Esophagus muscularis mucosa (tissue), 4 donors: ENCODE measurements around the gene UBE2I. TPM values are rescaled to one million over a fixed set of nuclear protein-coding genes. Genes with fewer than 3 reads are reported as not detected.

ENCODE experiments used
- DNase-seq: peaks from one replicate; pipeline ENCODE4 v3.0.0-alpha.2; 2017; ENCODE audit errors: extremely low spot score
- H3K27ac ChIP-seq, 4 donors: fragments of 200-600 bp; sonication (generic); replicated peaks in 1 of 4; 1 replicate in 3 of 4; 2 replicates in 1 of 4; pipeline ENCODE4 v1.5.1; 2016 to 2019; ENCODE audit warnings: mild to moderate bottlenecking in 1 of 4
- H3K27me3 ChIP-seq, 4 donors: fragments of 200-600 bp; sonication (generic); one replicate each; pipeline versions ENCODE4 v1.5.1 to v1.6.0; 2016 to 2019
- H3K36me3 ChIP-seq, 4 donors: fragments of 200-600 bp; sonication (generic); one replicate each; pipeline ENCODE4 v1.5.1; 2016 to 2019
- H3K4me1 ChIP-seq, 4 donors: fragments of 200-600 bp; sonication (generic); one replicate each; pipeline ENCODE4 v1.5.1; 2016 to 2019
- H3K4me3 ChIP-seq, 4 donors: fragments of 200-600 bp; sonication (generic); 1 replicate in 2 of 4; 2 replicates in 2 of 4; pipeline ENCODE4 v1.5.1; 2016 to 2019; ENCODE audit warnings: mild to moderate bottlenecking in 4 of 4, moderate library complexity in 1 of 4
- H3K9me3 ChIP-seq, 4 donors: fragments of 200-600 bp; sonication (generic); 1 replicate in 3 of 4; 2 replicates in 1 of 4; pipeline ENCODE4 v1.5.1; 2016 to 2019
- CTCF ChIP-seq, 3 experiments: fragments of 200-600 bp in 2 of 3; fragments of 450-650 bp in 1 of 3; sonication (generic) in 2 of 3; IDR thresholded peaks; one replicate each; pipeline ENCODE4 v1.5.1; 2017 to 2019; ENCODE audit warnings: antibody characterized with exemption in 3 of 3, mild to moderate bottlenecking in 2 of 3, moderate library complexity in 1 of 3
- EP300 ChIP-seq: sonication (generic); formaldehyde crosslinking; IDR thresholded peaks from one replicate; pipeline ENCODE4 v1.6.1; 2017; ENCODE audit warnings: antibody characterized with exemption
- POLR2A ChIP-seq: fragments of 450-650 bp; IDR thresholded peaks from one replicate; pipeline ENCODE4 v1.6.1; 2017; ENCODE audit warnings: antibody characterized with exemption, moderate library complexity, mild to moderate bottlenecking, low read depth
- POLR2AphosphoS5 ChIP-seq, 2 donors: sonication (generic); formaldehyde crosslinking; IDR thresholded peaks; one replicate each; pipeline ENCODE4 v1.6.1; 2017; ENCODE audit warnings: antibody characterized with exemption in 2 of 2
- WGBS: methylation state at CpG from one replicate; pipeline ENCODE4 v1.1.5; 2018; 5-methylcytosine and 5-hydroxymethylcytosine counted together
- intact Hi-C: fragments of 100-400 bp; cut with DNase I; formaldehyde crosslinking; loops from one replicate; pipeline ENCODE4 v1.15.1; 2023
- total RNA-seq, 4 donors: library from RNA; depleted of rRNA; stranded (reverse); fragments of >200 nt; gene quantifications; one replicate each; pipeline versions ENCODE4 v1.1.0 to v1.2.1, GENCODE V29; 2016

The UBE2I gene
- total RNA-seq, 4 donors from 2014 or later = 42.8 to 70.5 (median 63.9) TPM

- no peaks in the 10 kb centered on the region for H3K27me3 ChIP-seq
- WGBS = 87% methylated on average over 4 of the region's 21 CpGs
These were observed 63.0 kb downstream of the UBE2I start for GRCh38 chr16:1372292-1372950.

GRCh38 chr16:1374418-1375297, 65.2 kb downstream of the UBE2I start:
- no peak for DNase-seq
- peaks cover 19 to 58% (median 37%) of the 10 kb centered on the region in 4 donors for H3K36me3 ChIP-seq
- H3K27me3 ChIP-seq = no peaks in the 10 kb centered on the region
- intact Hi-C loops = no loop called here
- WGBS = 87% methylated on average over 23 of the region's 46 CpGs
- no peak overlapping the region for H3K27ac ChIP-seq
- peaks cover 16 to 27% (median 21%) of the 10 kb centered on the region in 4 donors for H3K4me1 ChIP-seq
- H3K4me3 ChIP-seq = no peak overlapping the region
- TF ChIP-seq POLR2AphosphoS5 (IDR thresholded peaks at IDR 0.05) = no peak
- TF ChIP-seq CTCF (IDR thresholded peaks at IDR 0.05) = no peak
- TF ChIP-seq POLR2A = no peak
- no peak for TF ChIP-seq EP300
- H3K9me3 ChIP-seq = no peaks in the 10 kb centered on the region

More at GRCh38 chr16:1372292-1372950, 63.0 kb downstream of the UBE2I start:
- H3K36me3 ChIP-seq = peaks cover 21 to 77% (median 52%) of the 10 kb centered on the region in 4 donors
- no peak overlapping the region for H3K27ac ChIP-seq
- DNase-seq = no peak
- TF ChIP-seq POLR2A = no peak
- TF ChIP-seq POLR2AphosphoS5 (IDR thresholded peaks at IDR 0.05) = no peak
- no peak for TF ChIP-seq EP300
- TF ChIP-seq CTCF (IDR thresholded peaks at IDR 0.05) = no peak
- no peak overlapping the region for H3K4me3 ChIP-seq
- no peaks in the 10 kb centered on the region for H3K9me3 ChIP-seq
- intact Hi-C loops = no loop called here
- H3K4me1 ChIP-seq = peaks cover 0 to 4% (median under 1%) of the 10 kb centered on the region in 4 donors

- intact Hi-C loops = no loop called here
- Histone ChIP-seq H3K4me3 (no peak overlapping the region), H3K27ac (no peak overlapping the region), H3K27me3 (no peaks in the 10 kb centered on the region), H3K36me3 (peaks cover 13 to 52% (median 31%) of the 10 kb centered on the region in 4 donors), H3K4me1 (peaks cover 16 to 33% (median 27%) of the 10 kb centered on the region in 4 donors), H3K9me3 (no peaks in the 10 kb centered on the region)
- TF ChIP-seq POLR2A = no peak
- TF ChIP-seq CTCF (IDR thresholded peaks at IDR 0.05) = no peak
- no peak for TF ChIP-seq EP300
- TF ChIP-seq POLR2AphosphoS5 (IDR thresholded peaks at IDR 0.05) = no peak
- DNase-seq = no peak
- WGBS = 96% methylated on average over 16 of the region's 24 CpGs
These were observed 65.8 kb downstream of the UBE2I start for GRCh38 chr16:1375298-1375640.

- Histone ChIP-seq H3K4me1 (peaks cover 16 to 34% (median 27%) of the 10 kb centered on the region in 4 donors), H3K27ac (no peak overlapping the region), H3K4me3 (no peak overlapping the region), H3K9me3 (no peaks in the 10 kb centered on the region), H3K27me3 (no peaks in the 10 kb centered on the region), H3K36me3 (peaks cover 12 to 48% (median 32%) of the 10 kb centered on the region in 4 donors)
- TF ChIP-seq POLR2AphosphoS5 (IDR thresholded peaks at IDR 0.05) = no peak
- no peak for TF ChIP-seq EP300
- DNase-seq = no peak
- WGBS = 94% methylated on average over 13 of the region's 19 CpGs
- intact Hi-C loops = no loop called here
These were observed 66.4 kb downstream of the UBE2I start for GRCh38 chr16:1375741-1376410.

Other genes starting within 250 kb of the UBE2I start
- gene SSTR5, start 236.9 kb upstream of the UBE2I start, total RNA-seq = not detected
- not detected for gene C1QTNF8, start 213.4 kb upstream of the UBE2I start, total RNA-seq
- gene CACNA1H, start 156.5 kb upstream of the UBE2I start, total RNA-seq = 100 to 1,000 TPM; 225 to 361 (median 259) TPM
- gene TPSG1, start 84.4 kb upstream of the UBE2I start, total RNA-seq = 1 to 10 TPM in 2 of 4 donors, under 1 TPM in 2; 0.39 to 2.9 (median 1.00) TPM
- gene TPSB2, start 79.5 kb upstream of the UBE2I start, total RNA-seq = 100 to 1,000 TPM in 2 of 4 donors, 10 to 100 TPM in 1, 1 to 10 TPM in 1; 7.5 to 304 (median 199) TPM
- gene TPSAB1, start 68.9 kb upstream of the UBE2I start, total RNA-seq = 100 to 1,000 TPM in 3 of 4 donors, 10 to 100 TPM in 1; 15.6 to 237 (median 126) TPM
- 1 to 10 TPM; 1.7 to 5.3 (median 2.2) TPM for gene TPSD1, start 53.6 kb upstream of the UBE2I start, total RNA-seq
- 1 to 10 TPM; 1.3 to 4.2 (median 2.3) TPM for gene BAIAP3, start 24.0 kb downstream of the UBE2I start, total RNA-seq
- 100 to 1,000 TPM in 3 of 4 donors, 10 to 100 TPM in 1; 78.2 to 112 (median 106) TPM for gene TSR3, start 42.2 kb downstream of the UBE2I start, total RNA-seq
- gene GNPTG, start 42.3 kb downstream of the UBE2I start, total RNA-seq = 10 to 100 TPM; 54.4 to 70.5 (median 61.1) TPM
- 10 to 100 TPM in 3 of 4 donors, 1 to 10 TPM in 1; 9.3 to 23.7 (median 16.5) TPM for gene UNKL, start 105.1 kb downstream of the UBE2I start, total RNA-seq
- gene UQCC4, start 111.1 kb downstream of the UBE2I start, total RNA-seq = 10 to 100 TPM; 12.6 to 17.1 (median 14.7) TPM
- gene PERCC1, start 121.4 kb downstream of the UBE2I start, total RNA-seq = not detected
- gene CCDC154, start 134.9 kb downstream of the UBE2I start, total RNA-seq = under 1 TPM in 3 of 4 donors, not detected in 1; 0.17 to 0.58 (median 0.42) TPM
- gene CLCN7, start 165.4 kb downstream of the UBE2I start, total RNA-seq = 100 to 1,000 TPM in 1 of 4 donors, 10 to 100 TPM in 3; 41.5 to 130 (median 71.9) TPM
- gene PTX4, start 179.3 kb downstream of the UBE2I start, total RNA-seq = under 1 TPM in 3 of 4 donors, not detected in 1; 0.39 to 0.75 (median 0.66) TPM
- 10 to 100 TPM; 14.1 to 27.7 (median 18.4) TPM for gene TELO2, start 183.7 kb downstream of the UBE2I start, total RNA-seq
- 10 to 100 TPM; 39.5 to 75.0 (median 57.1) TPM for gene TMEM204, start 224.0 kb downstream of the UBE2I start, total RNA-seq